COLO668 (cell line): ENCODE results near the gene NDUFV1.
"Not testable (repeated sequence)": the region's sequence is repeated elsewhere in the genome, so short reads cannot be mapped to it uniquely, and the experiment has no call there.

ENCODE experiments used
- DNase-seq: peaks from one replicate; lab custom pipeline; 2025; ENCODE audit not compliant: unreplicated experiment; lab: John Stamatoyannopoulos, UW

NDUFV1 gene

DNA sequence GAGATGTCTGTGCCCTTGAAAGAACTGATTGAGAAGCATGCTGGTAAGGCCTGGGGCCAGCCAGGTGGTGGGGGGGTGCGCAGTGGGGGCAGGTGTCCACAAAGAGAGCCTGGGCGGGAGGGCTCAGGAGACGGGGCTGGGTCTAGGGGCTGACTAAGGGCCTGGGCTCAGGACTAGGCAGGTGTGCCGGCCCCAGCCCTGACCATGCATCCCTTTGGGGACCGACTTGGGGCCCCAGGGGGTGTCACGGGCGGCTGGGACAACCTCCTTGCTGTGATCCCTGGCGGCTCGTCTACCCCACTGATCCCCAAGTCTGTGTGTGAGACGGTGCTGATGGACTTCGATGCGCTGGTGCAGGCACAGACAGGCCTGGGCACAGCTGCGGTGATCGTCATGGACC lies 4.4 kb downstream of the NDUFV1 start:
- no peak for DNase-seq

DNA sequence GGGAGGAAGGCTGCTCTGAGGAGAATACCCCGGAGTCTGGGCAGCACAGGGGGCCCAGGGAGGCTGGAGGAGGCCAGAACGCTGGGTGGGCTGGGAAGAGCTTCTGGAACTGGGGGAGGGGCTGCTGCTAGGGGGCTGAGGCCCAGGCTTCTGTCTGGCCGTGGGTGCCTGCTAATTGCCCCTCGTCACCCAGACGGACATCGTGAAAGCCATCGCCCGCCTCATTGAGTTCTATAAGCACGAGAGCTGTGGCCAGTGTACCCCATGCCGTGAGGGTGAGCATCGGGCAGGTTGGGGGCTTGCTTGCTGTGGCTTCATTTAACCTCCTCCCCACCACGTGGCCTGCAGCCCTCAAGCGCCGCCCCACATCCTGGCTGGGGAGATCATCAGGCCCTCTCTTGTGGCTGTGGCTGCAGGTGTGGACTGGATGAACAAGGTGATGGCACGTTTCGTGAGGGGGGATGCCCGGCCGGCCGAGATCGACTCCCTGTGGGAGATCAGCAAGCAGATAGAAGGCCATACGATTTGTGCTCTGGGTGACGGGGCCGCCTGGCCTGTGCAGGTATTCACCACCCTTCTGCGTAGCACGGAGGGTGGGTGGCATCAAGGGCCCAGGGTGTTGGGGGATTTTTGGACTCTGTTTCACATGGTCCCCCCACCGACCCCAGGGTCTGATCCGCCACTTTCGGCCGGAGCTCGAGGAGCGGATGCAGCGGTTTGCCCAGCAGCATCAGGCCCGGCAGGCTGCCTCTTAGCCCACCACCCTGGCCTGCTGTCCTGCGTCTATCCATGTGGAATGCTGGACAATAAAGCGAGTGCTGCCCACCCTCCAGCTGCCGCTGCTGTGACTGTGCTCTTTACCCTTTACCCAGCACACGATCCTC lies 5.2 kb downstream of the NDUFV1 start:
- no peak for DNase-seq

DNA sequence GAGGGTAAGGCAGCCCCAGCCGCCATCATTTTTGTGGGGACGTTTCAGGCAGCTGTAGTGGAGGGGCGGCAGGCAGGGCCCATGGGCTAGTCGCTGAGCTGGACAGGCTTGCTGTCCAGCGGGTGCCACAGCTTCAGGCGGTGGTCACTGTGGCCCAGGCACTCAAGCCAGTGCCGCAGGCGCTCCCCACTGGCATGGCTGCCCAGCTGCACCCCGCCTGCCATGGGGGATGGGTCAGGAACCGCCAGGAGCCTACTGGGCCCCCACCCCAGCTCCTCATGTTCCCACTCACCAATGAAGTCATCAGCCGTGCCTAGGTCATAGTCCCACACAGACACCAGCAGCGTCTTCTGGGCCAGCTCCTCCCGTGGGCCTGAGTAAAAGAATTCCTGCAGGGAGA lies 6.0 kb downstream of the NDUFV1 start:
- DNase-seq: no peak

DNA sequence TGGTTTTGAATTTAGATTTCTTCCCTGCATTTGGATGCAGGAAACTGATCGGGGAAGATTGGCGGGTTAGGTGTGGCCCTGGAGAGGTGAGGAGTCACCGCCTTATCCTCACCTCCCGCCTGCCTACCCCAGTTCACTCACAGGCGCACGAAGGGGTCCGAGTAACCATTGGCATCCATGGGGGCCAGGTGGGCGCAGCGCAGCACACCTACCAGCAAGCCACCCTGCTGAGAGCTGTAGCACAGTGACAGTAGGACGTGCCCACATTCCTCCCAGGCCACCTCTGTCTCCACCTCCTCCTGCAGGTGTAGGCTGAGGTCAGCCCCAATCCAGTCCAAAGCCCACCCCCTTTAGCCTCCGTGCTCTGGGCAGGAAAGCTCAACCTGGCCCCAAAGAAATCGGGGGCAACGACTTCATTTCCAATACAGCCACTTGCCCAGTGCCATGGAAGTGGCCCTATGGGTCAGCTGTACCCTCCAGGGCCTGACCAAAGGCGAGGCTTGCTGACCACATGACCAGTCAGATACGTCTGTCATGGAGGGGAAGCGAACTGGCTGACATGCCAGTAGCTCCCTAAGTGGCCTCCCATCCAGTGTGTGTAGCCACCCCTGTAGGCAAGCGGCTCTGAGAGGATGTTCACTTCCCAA lies 6.7 kb downstream of the NDUFV1 start:
- no peak for DNase-seq

DNA sequence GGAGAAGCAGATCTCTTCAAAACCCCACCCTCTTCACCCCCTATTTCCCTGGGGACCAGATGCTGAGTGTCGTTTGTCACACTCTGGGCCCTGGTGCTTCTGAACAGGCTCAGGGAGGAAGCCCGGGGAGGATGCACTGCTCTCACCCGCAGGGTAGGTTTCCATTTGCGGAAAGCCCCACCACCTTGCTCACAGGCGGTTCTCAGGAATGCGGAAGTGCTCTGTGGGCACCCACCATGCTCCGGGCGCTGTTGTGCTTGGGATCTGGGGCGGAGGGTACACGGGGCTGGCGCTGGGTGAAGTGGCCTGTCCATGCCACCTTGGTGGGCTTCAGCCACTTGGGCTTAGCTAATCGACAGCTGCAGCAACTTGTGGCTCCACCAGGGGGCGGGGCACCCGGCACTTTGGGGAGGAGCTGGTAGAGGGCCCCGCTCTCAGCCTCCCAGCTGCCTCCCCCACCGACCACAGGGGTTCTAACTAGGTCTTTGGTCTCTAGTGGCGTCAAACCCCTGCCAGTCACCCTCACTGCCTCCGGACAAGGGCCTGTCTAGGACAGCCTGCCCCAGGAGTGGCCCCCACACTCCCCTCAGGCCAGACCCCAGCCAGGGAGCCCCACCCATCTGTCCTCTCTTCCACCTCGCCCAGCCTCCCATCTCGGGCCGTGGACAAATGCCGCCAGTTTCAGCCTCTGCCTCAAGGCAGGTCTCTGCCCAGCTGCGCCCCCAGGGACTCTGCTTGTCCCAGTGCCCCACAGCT lies 7.4 kb downstream of the NDUFV1 start:
- peak; percentile 48 for DNase-seq

DNA sequence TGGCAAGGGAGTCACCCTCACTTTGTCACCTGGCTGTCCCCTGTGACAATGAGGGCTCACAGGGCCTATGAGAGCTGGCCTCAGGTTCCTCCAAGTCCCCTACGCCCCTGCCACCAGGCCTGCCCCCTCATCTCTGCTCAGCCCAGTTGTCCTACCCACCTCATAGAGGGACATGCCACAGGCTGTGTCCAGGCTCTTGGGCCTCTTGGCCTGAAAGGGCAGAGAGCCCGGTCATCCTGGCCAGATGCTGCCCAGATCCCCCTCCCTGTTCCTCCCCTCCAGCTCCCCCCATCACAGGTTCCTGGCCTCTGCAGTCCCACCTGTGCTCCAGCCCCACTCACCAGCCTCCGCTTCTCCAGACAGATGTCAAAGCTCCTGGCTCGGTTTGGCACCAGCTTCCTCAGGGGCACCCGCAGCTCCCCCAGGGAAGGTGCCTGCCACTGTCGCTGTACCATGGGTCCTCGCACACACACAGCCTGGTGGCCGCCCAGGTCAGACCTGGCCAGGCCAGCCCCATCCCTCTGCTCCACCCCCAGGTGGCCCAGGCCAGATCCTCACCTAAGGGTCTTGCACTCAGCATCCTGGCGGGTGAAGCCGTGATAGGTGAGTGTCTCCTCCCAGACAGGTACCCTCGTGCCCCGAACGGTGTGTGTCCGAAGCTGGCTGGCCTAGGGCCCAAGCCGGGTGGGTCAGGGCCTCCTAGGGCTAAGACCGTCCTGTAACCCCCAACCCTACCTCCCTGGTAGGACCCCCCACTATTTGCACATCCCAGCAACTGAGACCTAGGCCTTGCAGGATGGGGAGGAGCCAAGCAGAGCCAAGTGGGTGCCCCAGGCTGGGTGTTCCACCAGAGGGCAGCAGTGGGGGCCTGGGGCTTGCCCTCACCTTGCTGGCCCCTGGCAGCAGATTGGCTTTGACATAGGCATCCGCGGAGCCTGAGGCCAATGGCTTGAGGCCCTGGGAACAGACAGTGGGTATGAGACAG lies 8.3 kb downstream of the NDUFV1 start:
- DNase-seq: peak; percentile 58

DNA sequence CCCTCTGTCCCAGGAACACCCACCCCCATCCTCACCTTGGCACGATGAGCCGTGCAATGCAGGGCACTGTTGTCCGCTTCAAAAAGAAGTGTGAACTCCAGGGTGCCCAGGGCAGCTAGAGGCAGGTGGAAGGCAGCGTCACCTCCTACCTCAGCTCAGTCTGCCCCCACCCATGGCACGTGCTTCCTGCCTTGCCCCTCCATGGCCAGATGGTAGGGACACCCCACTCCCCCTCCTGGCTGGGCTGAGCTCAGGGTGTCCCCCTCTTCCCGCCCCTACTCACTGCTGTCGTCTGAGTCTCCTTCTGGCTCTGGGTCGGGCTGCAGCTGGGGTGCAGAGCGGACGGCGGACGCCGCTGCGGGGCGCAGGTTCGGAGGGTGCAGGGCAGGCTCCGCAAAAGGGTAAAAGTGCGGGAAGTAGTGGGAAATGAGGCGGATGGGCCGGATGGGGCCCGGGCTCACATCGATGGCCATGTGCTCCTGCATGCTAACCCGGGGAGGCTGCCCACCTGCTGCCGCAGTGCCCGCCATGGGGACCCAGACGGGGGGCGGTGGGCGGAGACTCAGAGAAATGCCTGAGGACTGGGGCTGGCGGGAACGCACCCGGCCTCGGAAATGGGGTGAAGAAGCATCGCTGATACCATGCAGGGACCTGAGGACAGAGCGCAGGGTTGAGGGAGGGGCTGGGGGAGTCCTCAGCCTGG lies 9.1 kb downstream of the NDUFV1 start:
- no peak for DNase-seq

DNA sequence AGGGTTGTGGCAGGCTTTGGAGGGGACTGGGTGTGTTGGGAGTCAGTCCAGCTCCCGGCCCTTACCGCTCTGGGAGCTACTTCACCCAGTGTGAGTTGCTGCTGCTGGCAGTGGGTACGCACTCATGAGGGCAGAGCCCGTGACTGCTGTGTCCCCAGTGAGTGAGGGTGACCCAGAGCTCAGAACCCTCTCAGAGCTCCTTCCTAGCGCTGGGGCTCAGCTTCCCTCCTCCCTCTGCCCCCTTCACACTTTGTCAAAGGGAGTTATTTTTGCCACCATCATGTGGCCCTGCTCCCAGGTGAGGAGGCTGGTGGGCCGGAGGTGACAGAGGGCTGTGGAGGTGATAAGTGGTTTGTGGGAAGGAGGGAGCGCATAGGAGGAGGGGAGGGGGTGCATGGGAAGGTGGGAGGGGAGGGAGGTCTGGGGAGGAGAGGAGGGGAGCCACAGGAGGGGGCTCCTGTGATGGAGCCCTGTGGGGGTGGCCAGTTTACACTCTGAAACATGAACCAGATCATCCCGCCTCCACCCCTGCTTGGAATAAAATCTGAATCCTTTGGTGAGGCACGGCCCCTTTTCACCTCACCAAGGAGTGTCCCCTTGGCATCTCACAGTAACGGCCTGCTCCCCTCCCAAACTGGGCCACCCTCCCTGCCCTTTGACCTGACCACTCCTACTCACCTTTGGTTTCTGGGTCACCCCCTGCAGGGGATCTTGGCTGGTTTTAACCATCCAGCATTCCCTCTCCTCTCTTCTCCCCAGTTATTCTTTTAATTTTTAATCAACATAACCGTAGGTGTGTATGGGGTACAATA lies 9.9 kb downstream of the NDUFV1 start:
- DNase-seq: no peak

DNA sequence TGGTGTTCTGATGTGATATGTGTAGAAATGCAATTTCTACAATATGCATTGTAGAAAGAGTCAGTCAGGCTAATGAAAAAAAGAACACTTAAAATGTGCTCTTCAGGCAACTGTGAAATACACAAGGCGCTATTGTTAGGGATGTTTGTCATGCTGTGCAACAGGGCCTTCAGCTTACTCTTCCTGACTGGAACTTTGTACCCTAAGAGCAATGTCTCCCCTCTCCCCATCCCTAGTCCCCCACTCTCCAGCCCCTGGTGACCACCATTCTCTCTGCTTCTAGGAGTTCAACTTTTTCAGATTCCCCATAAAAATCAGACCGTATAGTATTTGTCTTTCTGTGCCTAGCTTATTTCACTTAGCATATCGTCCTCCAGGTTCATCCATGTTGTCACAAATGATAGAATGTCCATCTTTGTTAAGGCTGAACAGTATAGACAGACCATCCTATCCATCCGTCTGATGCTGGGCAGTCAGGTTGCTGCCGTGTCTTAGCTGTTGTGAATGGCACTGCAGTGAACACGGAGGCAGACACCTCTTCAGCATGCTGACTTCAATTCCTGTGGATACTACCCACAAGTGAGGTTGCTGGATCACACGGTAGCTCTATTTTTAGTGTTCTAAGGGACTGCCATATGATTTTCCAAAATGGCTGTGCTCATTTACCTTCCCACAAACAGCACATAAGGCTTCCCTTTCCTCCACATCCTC lies 10.7 kb downstream of the NDUFV1 start:
- DNase-seq: no peak

DNA sequence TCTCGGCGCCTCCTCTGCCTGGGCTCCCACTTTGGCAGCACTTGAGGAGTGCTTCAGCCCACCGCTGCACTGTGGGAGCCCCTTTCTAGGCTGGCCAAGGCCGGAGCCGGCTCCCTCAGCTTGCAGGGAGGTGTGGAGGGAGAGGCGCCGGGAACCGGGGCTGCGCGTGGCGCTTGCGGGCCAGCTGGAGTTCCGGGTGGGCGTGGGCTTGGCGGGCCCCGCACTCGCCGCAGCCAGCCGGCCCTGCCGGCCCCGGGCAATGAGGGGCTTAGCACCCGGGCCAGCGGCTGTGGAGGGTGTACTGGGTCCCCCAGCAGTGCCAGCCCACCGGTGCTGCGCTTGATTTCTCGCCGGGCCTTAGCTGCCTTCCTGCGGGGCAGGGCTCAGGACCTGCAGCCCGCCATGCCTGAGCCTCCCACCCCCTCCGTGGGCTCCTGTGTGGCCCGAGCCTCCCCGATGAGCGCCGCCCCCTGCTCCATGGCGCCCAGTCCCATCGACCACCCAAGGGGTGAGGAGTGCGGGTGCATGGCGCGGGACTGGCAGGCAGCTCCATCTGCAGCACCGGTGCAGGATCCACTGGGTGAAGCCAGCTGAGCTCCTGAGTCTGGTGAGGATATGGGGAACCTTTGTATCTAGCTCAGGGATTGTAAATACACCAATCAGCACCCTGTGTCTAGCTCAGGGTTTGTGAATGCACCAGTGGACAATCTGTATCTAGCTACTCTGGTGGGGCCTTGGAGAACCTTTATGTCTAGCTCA lies 12.3 kb downstream of the NDUFV1 start:
- not testable (repeated sequence) for DNase-seq

DNA sequence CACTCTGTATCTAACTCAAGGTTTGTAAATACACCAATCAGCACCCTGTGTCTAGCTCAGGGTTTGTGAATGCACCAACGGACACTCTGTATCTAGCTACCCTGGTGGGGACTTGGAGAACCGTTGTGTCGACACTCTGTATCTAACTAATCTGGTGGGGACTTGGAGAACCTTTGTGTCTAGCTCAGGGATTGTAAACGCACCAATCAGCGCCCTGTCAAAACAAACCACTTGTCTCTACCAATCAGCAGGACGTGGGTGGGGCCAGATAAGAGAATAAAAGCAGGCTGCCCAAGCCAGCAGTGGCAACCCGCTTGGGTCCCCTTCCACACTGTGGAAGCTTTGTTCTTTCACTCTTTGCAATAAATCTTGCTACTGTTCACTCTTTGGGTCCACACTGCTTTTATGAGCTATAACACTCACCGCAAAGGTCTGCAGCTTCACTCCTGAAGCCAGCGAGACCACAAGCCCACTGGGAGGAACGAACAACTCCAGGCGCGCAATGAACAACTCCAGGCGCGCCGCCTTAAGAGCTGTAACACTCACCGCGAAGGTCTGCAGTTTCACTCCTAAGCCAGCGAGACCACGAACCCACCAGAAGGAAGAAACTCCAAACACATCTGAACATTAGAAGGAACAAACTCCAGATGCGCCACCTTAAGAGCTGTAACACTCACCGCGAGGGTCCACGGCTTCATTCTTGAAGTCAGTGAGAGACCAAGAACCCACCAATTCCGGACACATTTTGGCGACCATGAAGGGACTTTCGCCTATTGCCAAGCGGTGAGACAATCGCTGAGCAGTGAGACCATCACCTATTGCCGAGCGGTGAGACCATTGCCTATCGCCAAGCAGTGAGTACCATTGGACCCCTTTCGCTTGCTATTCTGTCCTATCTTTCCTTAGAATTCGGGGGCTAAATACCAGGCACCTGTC lies 13.2 kb downstream of the NDUFV1 start:
- not testable (repeated sequence) for DNase-seq

DNA sequence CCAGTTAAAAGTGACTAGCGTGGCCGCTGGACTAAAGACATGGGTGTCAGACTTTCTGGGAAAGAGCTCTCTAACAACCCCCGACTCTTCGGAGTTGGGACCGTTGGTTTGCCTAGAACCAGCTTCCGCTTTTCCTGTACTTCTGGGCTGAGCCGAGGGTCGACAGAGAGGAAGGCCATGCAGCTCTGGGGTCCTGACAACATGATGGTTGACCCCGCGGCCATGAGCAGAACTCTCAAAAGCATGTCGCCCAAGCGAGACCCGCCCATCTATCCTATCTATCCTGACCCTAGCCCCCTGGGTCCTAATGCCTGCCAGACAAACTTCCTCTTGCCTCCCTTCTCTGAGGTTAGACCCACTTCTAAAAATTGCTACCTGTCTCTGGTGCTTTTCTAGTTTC lies 13.9 kb downstream of the NDUFV1 start:
- DNase-seq: not testable (repeated sequence)

DNA sequence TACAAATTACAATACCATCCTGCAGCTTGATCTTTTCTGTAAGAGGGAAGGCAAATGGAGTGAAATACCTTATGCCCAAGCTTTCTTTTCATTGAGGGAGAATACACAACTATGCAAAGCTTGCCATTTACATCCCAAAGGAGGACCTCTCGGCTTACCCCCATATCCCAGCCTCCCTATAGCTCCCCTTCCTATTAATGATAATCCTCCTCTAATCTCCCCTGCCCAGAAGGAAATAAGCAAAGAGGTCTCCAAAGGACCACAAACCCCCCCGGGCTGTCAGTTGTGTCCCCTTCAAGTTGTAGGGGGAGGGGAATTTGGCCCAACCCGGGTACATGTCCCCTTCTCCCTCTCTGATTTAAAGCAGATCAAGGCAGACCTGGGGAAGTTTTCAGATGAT lies 15.2 kb downstream of the NDUFV1 start:
- not testable (repeated sequence) for DNase-seq

DNA sequence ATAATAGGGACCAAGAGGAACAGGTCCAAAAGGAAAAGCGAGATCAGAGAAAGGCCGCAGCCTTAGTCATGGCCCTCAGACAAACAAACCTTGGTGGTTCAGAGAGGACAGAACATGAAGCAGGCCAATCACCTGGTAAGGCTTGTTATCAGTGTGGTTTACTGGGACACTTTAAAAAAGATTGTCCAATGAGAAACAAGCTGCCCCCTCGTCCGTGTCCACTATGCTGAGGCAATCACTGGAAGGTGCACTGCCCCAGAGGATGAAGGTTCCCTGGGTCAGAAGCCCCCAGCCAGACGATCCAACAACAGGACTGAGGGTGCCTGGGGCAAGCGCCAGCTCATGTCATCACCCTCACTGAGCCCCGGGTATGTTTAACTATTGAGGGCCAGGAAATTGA lies 16.2 kb downstream of the NDUFV1 start:
- DNase-seq: not testable (repeated sequence)

DNA sequence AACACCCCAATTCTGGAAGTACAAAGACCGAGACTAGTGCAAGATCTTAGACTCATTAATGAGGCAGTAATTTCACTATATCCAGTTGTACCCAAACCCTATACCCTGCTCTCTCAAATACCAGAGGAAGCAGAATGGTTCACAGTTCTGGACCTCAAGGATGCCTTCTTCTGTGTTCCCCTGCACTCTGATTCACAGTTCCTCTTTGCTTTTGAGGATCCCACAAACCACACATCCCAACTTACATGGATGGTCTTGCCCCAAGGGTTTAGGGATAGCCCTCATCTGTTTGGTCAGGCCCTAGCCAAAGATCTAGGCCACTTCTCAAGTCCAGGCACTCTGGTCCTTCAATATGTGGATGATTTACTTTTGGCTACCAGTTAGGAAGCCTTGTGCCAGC lies 17.1 kb downstream of the NDUFV1 start:
- DNase-seq: not testable (repeated sequence)

DNA sequence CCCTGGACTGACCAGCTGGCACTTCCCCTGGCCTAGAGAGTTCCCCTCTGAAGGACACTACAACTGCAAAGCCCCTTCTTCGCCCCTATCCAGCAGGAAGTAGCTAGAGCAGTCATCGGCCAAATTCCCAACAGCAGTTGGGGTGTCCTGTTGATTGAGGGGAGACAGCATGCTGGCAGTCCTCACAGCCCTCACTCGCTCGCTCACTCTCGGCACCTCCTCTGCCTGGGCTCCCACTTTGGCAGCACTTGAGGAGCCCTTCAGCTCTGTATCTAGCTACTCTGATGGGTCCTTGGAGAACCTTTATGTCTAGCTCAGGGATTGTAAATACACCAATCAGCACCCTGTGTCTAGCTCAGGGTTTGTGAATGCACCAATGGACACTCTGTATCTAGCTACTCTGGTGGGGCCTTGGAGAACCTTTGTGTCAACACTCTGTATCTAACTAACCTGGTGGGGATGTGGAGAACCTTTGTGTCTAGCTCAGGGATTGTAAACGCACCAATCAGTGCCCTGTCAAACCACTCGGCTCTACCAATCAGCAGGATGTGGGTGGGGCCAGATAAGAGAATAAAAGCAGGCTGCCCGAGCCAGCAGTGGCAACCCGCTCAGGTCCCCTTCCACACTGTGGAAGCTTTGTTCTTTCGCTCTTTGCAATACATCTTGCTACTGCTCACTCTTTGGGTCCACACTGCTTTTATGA lies 19.5 kb downstream of the NDUFV1 start:
- DNase-seq: not testable (repeated sequence)
